ENCODE measurements around the gene CAMK2A.

CAMK2A gene

GRCh38 chr5:150190987-150191386 is 98.6 kb downstream of the CAMK2A start:
- TF ChIP-seq CTCF (IDR thresholded peaks at IDR 0.05; ENCODE audit: low read depth, low read length) = no peak
- no peak for DNase-seq

GRCh38 chr5:150190503-150190979 is 99.0 kb downstream of the CAMK2A start:
- Histone ChIP-seq H3K36me3 (no peaks in the 10 kb centered on the region), H3K9me3 (ENCODE audit: severe bottlenecking) (no peaks in the 10 kb centered on the region), H3K27me3 (ENCODE audit: insufficient read depth, low read depth, severe bottlenecking) (no peaks in the 10 kb centered on the region), H3K4me3 (ENCODE audit: low read depth, low read length) (no peak overlapping the region), H3K27ac (no peak overlapping the region)
- DNase-seq = no peak
- TF ChIP-seq CTCF (IDR thresholded peaks at IDR 0.05; ENCODE audit: low read depth, low read length) = no peak

More at GRCh38 chr5:150190987-150191386, 98.6 kb downstream of the CAMK2A start:
- H3K27me3 ChIP-seq (ENCODE audit: insufficient read depth, low read depth, severe bottlenecking) = no peaks in the 10 kb centered on the region
- no peaks in the 10 kb centered on the region for H3K36me3 ChIP-seq
- H3K4me3 ChIP-seq (ENCODE audit: low read depth, low read length) = no peak overlapping the region
- H3K9me3 ChIP-seq (ENCODE audit: severe bottlenecking) = no peaks in the 10 kb centered on the region
- H3K27ac ChIP-seq = no peak overlapping the region

GRCh38 chr5:150189728-150190502 is 99.7 kb downstream of the CAMK2A start, which contains the start of gene SLC6A7:
Gene SLC6A7, plus strand, starts transcription at chr5:150190062. Its CDS starts 266 bp downstream, at chr5:150190328.
- no peak for TF ChIP-seq CTCF (IDR thresholded peaks at IDR 0.05; ENCODE audit: low read depth, low read length)
- no peaks in the 10 kb centered on the region for H3K27me3 ChIP-seq (ENCODE audit: insufficient read depth, low read depth, severe bottlenecking)
- no peak for DNase-seq
- H3K9me3 ChIP-seq (ENCODE audit: severe bottlenecking) = no peaks in the 10 kb centered on the region
- no peaks in the 10 kb centered on the region for H3K36me3 ChIP-seq
- no peak within 1 kb of the TSS for H3K27ac ChIP-seq
- H3K4me3 ChIP-seq (ENCODE audit: low read depth, low read length) = no peak within 1 kb of the TSS

- DNase-seq = no peak
- H3K4me3 ChIP-seq (ENCODE audit: low read depth, low read length) = no peak overlapping the region
- H3K36me3 ChIP-seq = no peaks in the 10 kb centered on the region
- H3K9me3 ChIP-seq (ENCODE audit: severe bottlenecking) = no peaks in the 10 kb centered on the region
- H3K27ac ChIP-seq = no peak overlapping the region
- no peaks in the 10 kb centered on the region for H3K27me3 ChIP-seq (ENCODE audit: insufficient read depth, low read depth, severe bottlenecking)
- no peak for TF ChIP-seq CTCF (IDR thresholded peaks at IDR 0.05; ENCODE audit: low read depth, low read length)
Measured at GRCh38 chr5:150189326-150189725, 100.2 kb downstream of the CAMK2A start.

- Histone ChIP-seq H3K27me3 (ENCODE audit: insufficient read depth, low read depth, severe bottlenecking) (no peaks in the 10 kb centered on the region), H3K9me3 (ENCODE audit: severe bottlenecking) (no peaks in the 10 kb centered on the region), H3K36me3 (no peaks in the 10 kb centered on the region), H3K27ac (no peak overlapping the region), H3K4me3 (ENCODE audit: low read depth, low read length) (no peak overlapping the region)
- TF ChIP-seq CTCF (IDR thresholded peaks at IDR 0.05; ENCODE audit: low read depth, low read length) = no peak
- no peak for DNase-seq
Measured at GRCh38 chr5:150188146-150188842, 101.3 kb downstream of the CAMK2A start.

Data from WERI-Rb-1 (cell line).